HepG2 (cell line): ENCODE results near the gene RAB8A. TPM values are rescaled to one million over a fixed set of nuclear protein-coding genes. Genes with fewer than 3 reads are reported as not detected.
A peak's percentile ranks its signal among the peaks of the same experiment; 100 is the strongest.

Source experiments
- ATAC-seq: fragments of 200-7000 bp; cut with Tn5 transposase; 3 replicates; pipeline ENCODE4 v1.9.1; 2020; ENCODE audit warnings: mild to moderate bottlenecking, moderate library complexity
- BruUV-seq: library from RNA; stranded (reverse); fragments of 400-500 nt; replicated peaks from 2 replicates; lab custom pipeline; 2021; lab: Mats Ljungman, UMichigan
- CTCF ChIA-PET: fragments of 300-600 bp; formaldehyde crosslinking; extraction: SDS; loops from one replicate; lab custom pipeline; 2021; ENCODE audit warnings: low total read pairs, inconsistent platforms, low intra/inter-chr PET ratio; lab: Yijun Ruan, JAX
- POLR2A ChIA-PET: fragments of 350-600 bp; sonication (Branson Sonifier 250); formaldehyde crosslinking; loops from one replicate; lab custom pipeline; 2020; ENCODE audit warnings: antibody characterized with exemption, inconsistent platforms; lab: Yijun Ruan, JAX
- DNase-seq: peaks from one replicate; pipeline ENCODE4 v3.0.0-alpha.2; 2015; ENCODE audit warnings: low spot score
- FAIRE-seq: peaks from 3 replicates; lab custom pipeline; 2011; peaks lifted over from hg19 to GRCh38; lab: Jason Lieb, UNC
- H2AFZ ChIP-seq: one replicate; pipeline ENCODE4 v1.6.1; 2011; ENCODE audit warnings: low read length, inconsistent platforms
- H3K27ac ChIP-seq: fragments of 300-600 bp; 3 replicates; pipeline ENCODE4 v1.8.0; 2011; ENCODE audit warnings: mixed run types, mild to moderate bottlenecking, mixed read lengths, low read length, inconsistent platforms; ENCODE audit not compliant: insufficient read depth; ENCODE audit errors: extremely low read length
- H3K27me3 ChIP-seq, 2 experiments: fragments of 200-600 bp in 1 of 2; 2 replicates in 1 of 2; 3 replicates in 1 of 2; pipeline versions ENCODE4 v1.6.0 to v1.8.0; 2011; ENCODE audit warnings: low read length in 2 of 2, mild to moderate bottlenecking in 2 of 2, moderate library complexity in 2 of 2, inconsistent platforms in 1 of 2; ENCODE audit not compliant: insufficient read depth in 2 of 2, control insufficient read depth in 1 of 2
- H3K36me3 ChIP-seq, 2 experiments: fragments of 200-600 bp in 1 of 2; replicated peaks in 1 of 2; 2 replicates in 1 of 2; 3 replicates in 1 of 2; pipeline versions ENCODE4 v1.5.1 to v1.8.0; 2011; ENCODE audit warnings: low read length in 2 of 2, inconsistent platforms in 1 of 2; ENCODE audit not compliant: insufficient read depth in 2 of 2, control insufficient read depth in 1 of 2
- H3K4me1 ChIP-seq: 2 replicates; pipeline ENCODE4 v1.5.1; 2012; ENCODE audit warnings: low read length, inconsistent platforms; ENCODE audit not compliant: insufficient read depth
- H3K4me2 ChIP-seq: 2 replicates; pipeline ENCODE4 v1.6.0; 2011; ENCODE audit warnings: low read depth, low read length, inconsistent platforms
- H3K4me3 ChIP-seq, 3 experiments: fragments of 200-600 bp in 1 of 3; sonication (generic), shearing (Covaris generic) in 1 of 3; replicated peaks in 1 of 3; 2 replicates each; pipeline ENCODE4 v1.5.1; 2011 to 2016; ENCODE audit warnings: low read length in 3 of 3, inconsistent platforms in 2 of 3, low read depth in 2 of 3, mild to moderate bottlenecking in 2 of 3, control low read depth in 1 of 3, mixed read lengths in 1 of 3; ENCODE audit not compliant: insufficient read depth in 1 of 3
- H3K79me2 ChIP-seq: one replicate; pipeline ENCODE4 v1.6.1; 2011; ENCODE audit warnings: low read length, inconsistent platforms; ENCODE audit not compliant: insufficient read depth
- H3K9ac ChIP-seq: 2 replicates; pipeline ENCODE4 v1.6.0; 2011; ENCODE audit warnings: mild to moderate bottlenecking, low read depth, low read length, inconsistent platforms; ENCODE audit not compliant: insufficient read depth
- H3K9me3 ChIP-seq: 2 replicates; pipeline ENCODE4 v1.5.1; 2012; ENCODE audit warnings: mild to moderate bottlenecking, low read length
- H4K20me1 ChIP-seq: 2 replicates; pipeline ENCODE4 v1.6.0; 2011; ENCODE audit warnings: inconsistent platforms, mild to moderate bottlenecking, low read length, moderate library complexity; ENCODE audit not compliant: insufficient read depth
- AGO1 ChIP-seq: fragments of 200-400 bp; formaldehyde crosslinking; IDR thresholded peaks from 2 replicates; pipeline ENCODE4 v1.6.1; 2017; ENCODE audit warnings: mild to moderate bottlenecking, low read depth, low read length, moderate library complexity; ENCODE audit not compliant: poor library complexity, severe bottlenecking
- CHD4 ChIP-seq: fragments of 200-600 bp; sonication (generic); IDR thresholded peaks from 2 replicates; pipeline ENCODE4 v1.7.0; 2017; ENCODE audit warnings: mild to moderate bottlenecking, low read length, borderline replicate concordance
- EEA1 ChIP-seq: sonication (generic); formaldehyde crosslinking; IDR thresholded peaks from 2 replicates; pipeline ENCODE4 v1.5.1; 2020; ENCODE audit warnings: mild to moderate bottlenecking, missing genetic modification reagents, borderline replicate concordance
- FIP1L1 ChIP-seq: fragments of 200-400 bp; formaldehyde crosslinking; IDR thresholded peaks from 2 replicates; pipeline ENCODE4 v1.6.1; 2018; ENCODE audit warnings: low read depth, mild to moderate bottlenecking, low read length, moderate library complexity, borderline replicate concordance; ENCODE audit not compliant: insufficient read depth
- HDAC1 ChIP-seq: sonication (generic); formaldehyde crosslinking; IDR thresholded peaks from 2 replicates; pipeline ENCODE4 v1.5.1; 2020; ENCODE audit warnings: mild to moderate bottlenecking, missing genetic modification reagents
- PAWR ChIP-seq: sonication (generic); formaldehyde crosslinking; IDR thresholded peaks from 2 replicates; pipeline ENCODE4 v1.4.0; 2020; ENCODE audit warnings: missing genetic modification reagents, mild to moderate bottlenecking, borderline replicate concordance
- SALL2 ChIP-seq: sonication (generic); formaldehyde crosslinking; IDR thresholded peaks from 2 replicates; pipeline ENCODE4 v1.8.1; 2023; ENCODE audit warnings: mild to moderate bottlenecking, missing genetic modification reagents, inconsistent platforms
- SIN3A ChIP-seq: IDR thresholded peaks from 2 replicates; pipeline ENCODE4 v1.6.1; 2011; ENCODE audit warnings: low read depth, mild to moderate bottlenecking, control low read depth, low read length, borderline replicate concordance
- SMYD3 ChIP-seq: sonication (generic); formaldehyde crosslinking; IDR thresholded peaks from 2 replicates; pipeline ENCODE4 v1.8.1; 2023; ENCODE audit warnings: mild to moderate bottlenecking, missing genetic modification reagents
- YEATS4 ChIP-seq: sonication (generic); formaldehyde crosslinking; IDR thresholded peaks from 2 replicates; pipeline ENCODE4 v1.4.0; 2020; ENCODE audit warnings: missing genetic modification reagents, borderline replicate concordance
- ZFYVE20 ChIP-seq: sonication (generic); formaldehyde crosslinking; IDR thresholded peaks from 2 replicates; pipeline ENCODE4 v1.8.0; 2023; ENCODE audit warnings: low read depth, mild to moderate bottlenecking, moderate library complexity, missing genetic modification reagents, borderline replicate concordance
- ZKSCAN8 ChIP-seq: IDR thresholded peaks from 2 replicates; pipeline ENCODE4 v1.6.1; 2016; ENCODE audit warnings: borderline replicate concordance, missing genetic modification reagents, missing compliant biosample characterization
- ZNF235 ChIP-seq: sonication (generic); formaldehyde crosslinking; IDR thresholded peaks from 2 replicates; pipeline ENCODE4 v1.8.1; 2023; ENCODE audit warnings: mild to moderate bottlenecking, missing genetic modification reagents, borderline replicate concordance
- ZNF33A ChIP-seq: sonication (generic); formaldehyde crosslinking; IDR thresholded peaks from 2 replicates; pipeline ENCODE4 v1.5.1; 2020; ENCODE audit warnings: missing genetic modification reagents, mild to moderate bottlenecking, moderate library complexity, borderline replicate concordance
- ZNF724P ChIP-seq: sonication (generic); formaldehyde crosslinking; IDR thresholded peaks from 2 replicates; pipeline ENCODE4 v1.8.0; 2022; ENCODE audit warnings: missing genetic modification reagents, borderline replicate concordance
- WGBS: methylation state at CpG from one replicate; pipeline ENCODE4 v1.1.6; 2017; ENCODE audit warnings: low lambda C conversion rate; 5-methylcytosine and 5-hydroxymethylcytosine counted together
- in situ Hi-C: cut with HindIII; loops from 2 replicates; pipeline ENCODE4 v1.10.0; 2017; ENCODE audit warnings: low pct_unique_long_range_greater_than_20kb; ENCODE audit not compliant: extremely low pct_ligation_motif_present
- intact Hi-C: fragments of 100-400 bp; cut with micrococcal nuclease; formaldehyde crosslinking; loops from one replicate; pipeline ENCODE4 v1.10.0; 2022; ENCODE audit not compliant: unreplicated experiment
- polyA plus RNA-seq, 8 experiments: library from polyadenylated mRNA; depleted of rRNA in 3 of 8; stranded (reverse) in 7 of 8; unstranded in 1 of 8; fragments of >200 nt; fragmentation: Illumina TruSeq in 4 of 8; extraction: Trizol in 4 of 8; gene quantifications; 2 replicates each; pipeline versions ENCODE4 v1.2.1 to v1.2.3, GENCODE V29; 2011 to 2016; ENCODE audit warnings: low read depth in 4 of 8, missing spikeins in 1 of 8, mixed read lengths in 1 of 8; ENCODE audit not compliant: insufficient read depth in 1 of 8
- total RNA-seq, 5 experiments: library from RNA; depleted of rRNA; stranded (reverse); fragments of >200 nt; fragmentation: Illumina TruSeq; extraction: Trizol; gene quantifications; 2 replicates each; pipeline ENCODE4 v1.2.3, GENCODE V29; 2016; ENCODE audit warnings: low read depth in 1 of 5
- TF ChIP-seq, protein P1 (sequence below): sonication (generic); formaldehyde crosslinking; IDR thresholded peaks from 2 replicates; pipeline ENCODE4 v1.5.1; 2020; ENCODE audit warnings: missing genetic modification reagents, mild to moderate bottlenecking, borderline replicate concordance
- TF ChIP-seq, protein P2 (sequence below): IDR thresholded peaks from 2 replicates; pipeline ENCODE4 v1.4.0; 2020; ENCODE audit warnings: mild to moderate bottlenecking, missing genetic modification reagents

The RAB8A gene
- total and polyA plus RNA-seq, 2 of the 13 experiments (the other 11 are each of a cell fraction or from before 2014, with no cell fraction given) = 36.7 to 45.0 TPM

DNA sequence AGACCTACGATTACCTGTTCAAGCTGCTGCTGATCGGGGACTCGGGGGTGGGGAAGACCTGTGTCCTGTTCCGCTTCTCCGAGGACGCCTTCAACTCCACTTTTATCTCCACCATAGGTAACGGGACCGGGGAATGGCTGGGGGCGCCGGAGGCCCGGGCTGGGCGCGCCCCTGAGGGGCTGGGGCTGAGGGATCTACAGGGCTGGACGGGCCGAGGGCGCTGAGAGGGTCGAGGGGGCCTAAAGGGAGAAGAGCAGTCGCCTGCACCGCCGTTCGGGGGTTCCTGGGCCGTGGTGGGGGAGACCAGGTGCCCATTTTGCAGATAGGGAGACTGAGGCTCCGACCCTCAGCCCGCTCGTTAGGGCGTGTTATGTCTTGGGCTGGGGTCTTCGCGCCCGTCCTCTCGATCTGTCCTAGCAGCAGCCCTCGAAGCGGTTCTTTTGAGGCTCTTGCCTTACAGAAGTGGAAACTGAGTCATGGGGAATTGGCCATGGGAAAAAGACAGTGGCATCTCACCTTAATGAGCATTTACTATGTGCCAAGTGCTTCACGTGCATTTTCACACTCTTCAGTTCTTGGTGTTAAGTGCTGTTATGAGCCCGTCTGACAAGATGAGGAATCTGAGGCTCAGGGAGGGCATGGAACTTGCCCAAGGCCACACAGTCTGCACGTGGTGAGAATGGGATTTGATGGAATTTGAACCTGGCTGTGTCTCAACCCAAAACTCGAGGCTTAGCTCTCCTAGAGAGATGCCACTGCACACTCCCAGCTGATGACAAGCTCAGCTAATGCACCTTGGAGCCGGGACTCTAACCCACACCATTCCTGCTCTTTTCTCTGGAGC is 442 bp downstream of the RAB8A start:
- H3K27me3 ChIP-seq = no peaks in the 10 kb centered on the region; a peak in 1 of 5 replicates
- ATAC-seq = peak; percentile 6
- intact Hi-C loops (loop anchor here (2.0 kb wide), 2 partner anchors 41 to 73 kb away; partner anchors contain the start of gene FAM32A), in situ Hi-C loops (no loop called here)
- no peak for DNase-seq
- ChIA-PET POLR2A (interaction anchor here (0.9 to 3.5 kb wide), 7 partner anchors 15 to 73 kb away, joined by 3 to 18 read pairs (median 6); partner anchors contain the start of genes FAM32A and TPM4), CTCF (no interaction called here)
- H3K36me3 ChIP-seq = peaks cover 0 to 5% of the 10 kb centered on the region in 2 experiments; a peak in 3 of 5 replicates
- H3K4me2 ChIP-seq = peak overlapping the region; percentile 96
- FAIRE-seq = peak; percentile 34
- WGBS = 25% methylated on average over 3 of the region's 37 CpGs
- H3K79me2 ChIP-seq = peaks cover 40% of the 10 kb centered on the region
- TSS peak; percentile 81 for BruUV-seq
- H3K4me3 ChIP-seq = peak overlapping the region; percentile 94 to 95 (median 95)
- no peaks in the 10 kb centered on the region for H3K9me3 ChIP-seq
- H4K20me1 ChIP-seq = peaks cover 5% of the 10 kb centered on the region; the same call in 1 of the 2 replicates
- H2AFZ ChIP-seq = no peak overlapping the region
- H3K4me1 ChIP-seq = peaks cover 47% of the 10 kb centered on the region
- H3K27ac ChIP-seq = peak overlapping the region; percentile 77
- peak overlapping the region; percentile 93 for H3K9ac ChIP-seq
- TF ChIP-seq ZNF235 (CRISPR knock-in tag) (no peak), AGO1 (no peak), SMYD3 (CRISPR knock-in tag) (no peak), CHD4 (peak; percentile 92), HDAC1 (peak; percentile 24; the same call in 1 of the 2 replicates), SIN3A (peak; percentile 77; the same call in 1 of the 2 replicates), ZNF33A (CRISPR knock-in tag) (no peak), FIP1L1 (no peak), ZNF724P (no peak), ZFYVE20 (0 out of 2 replicates have a peak, but pooled peaks have one; percentile 60), ZKSCAN8 (CRISPR knock-in tag) (no peak), SALL2 (CRISPR knock-in tag) (no peak), YEATS4 (no peak), EEA1 (CRISPR knock-in tag) (no peak), PAWR (CRISPR knock-in tag) (no peak)
- TF ChIP-seq, protein P1, sequence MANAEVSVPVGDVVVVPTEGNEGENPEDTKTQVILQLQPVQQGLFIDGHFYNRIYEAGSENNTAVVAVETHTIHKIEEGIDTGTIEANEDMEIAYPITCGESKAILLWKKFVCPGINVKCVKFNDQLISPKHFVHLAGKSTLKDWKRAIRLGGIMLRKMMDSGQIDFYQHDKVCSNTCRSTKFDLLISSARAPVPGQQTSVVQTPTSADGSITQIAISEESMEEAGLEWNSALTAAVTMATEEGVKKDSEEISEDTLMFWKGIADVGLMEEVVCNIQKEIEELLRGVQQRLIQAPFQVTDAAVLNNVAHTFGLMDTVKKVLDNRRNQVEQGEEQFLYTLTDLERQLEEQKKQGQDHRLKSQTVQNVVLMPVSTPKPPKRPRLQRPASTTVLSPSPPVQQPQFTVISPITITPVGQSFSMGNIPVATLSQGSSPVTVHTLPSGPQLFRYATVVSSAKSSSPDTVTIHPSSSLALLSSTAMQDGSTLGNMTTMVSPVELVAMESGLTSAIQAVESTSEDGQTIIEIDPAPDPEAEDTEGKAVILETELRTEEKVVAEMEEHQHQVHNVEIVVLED (CRISPR knock-in tag) = no peak
- TF ChIP-seq, protein P2, sequence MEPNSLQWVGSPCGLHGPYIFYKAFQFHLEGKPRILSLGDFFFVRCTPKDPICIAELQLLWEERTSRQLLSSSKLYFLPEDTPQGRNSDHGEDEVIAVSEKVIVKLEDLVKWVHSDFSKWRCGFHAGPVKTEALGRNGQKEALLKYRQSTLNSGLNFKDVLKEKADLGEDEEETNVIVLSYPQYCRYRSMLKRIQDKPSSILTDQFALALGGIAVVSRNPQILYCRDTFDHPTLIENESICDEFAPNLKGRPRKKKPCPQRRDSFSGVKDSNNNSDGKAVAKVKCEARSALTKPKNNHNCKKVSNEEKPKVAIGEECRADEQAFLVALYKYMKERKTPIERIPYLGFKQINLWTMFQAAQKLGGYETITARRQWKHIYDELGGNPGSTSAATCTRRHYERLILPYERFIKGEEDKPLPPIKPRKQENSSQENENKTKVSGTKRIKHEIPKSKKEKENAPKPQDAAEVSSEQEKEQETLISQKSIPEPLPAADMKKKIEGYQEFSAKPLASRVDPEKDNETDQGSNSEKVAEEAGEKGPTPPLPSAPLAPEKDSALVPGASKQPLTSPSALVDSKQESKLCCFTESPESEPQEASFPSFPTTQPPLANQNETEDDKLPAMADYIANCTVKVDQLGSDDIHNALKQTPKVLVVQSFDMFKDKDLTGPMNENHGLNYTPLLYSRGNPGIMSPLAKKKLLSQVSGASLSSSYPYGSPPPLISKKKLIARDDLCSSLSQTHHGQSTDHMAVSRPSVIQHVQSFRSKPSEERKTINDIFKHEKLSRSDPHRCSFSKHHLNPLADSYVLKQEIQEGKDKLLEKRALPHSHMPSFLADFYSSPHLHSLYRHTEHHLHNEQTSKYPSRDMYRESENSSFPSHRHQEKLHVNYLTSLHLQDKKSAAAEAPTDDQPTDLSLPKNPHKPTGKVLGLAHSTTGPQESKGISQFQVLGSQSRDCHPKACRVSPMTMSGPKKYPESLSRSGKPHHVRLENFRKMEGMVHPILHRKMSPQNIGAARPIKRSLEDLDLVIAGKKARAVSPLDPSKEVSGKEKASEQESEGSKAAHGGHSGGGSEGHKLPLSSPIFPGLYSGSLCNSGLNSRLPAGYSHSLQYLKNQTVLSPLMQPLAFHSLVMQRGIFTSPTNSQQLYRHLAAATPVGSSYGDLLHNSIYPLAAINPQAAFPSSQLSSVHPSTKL (CRISPR knock-in tag) = no peak
